Stimulated activated CD8-positive, alpha-beta memory T cell treated with anti-CD3 and anti-CD28 coated beads, Interleukin-15, amount 100 ng/mL, for 24 hours (primary cell): ENCODE data around the gene CERKL.
"Not testable (repeated sequence)": the region's sequence is repeated elsewhere in the genome, so short reads cannot be mapped to it uniquely, and the experiment has no call there.

Experiments
- DNase-seq: peaks from one replicate; pipeline ENCODE4 v3.0.0-alpha.2; 2020; ENCODE audit warnings: low read depth

CERKL gene

DNA sequence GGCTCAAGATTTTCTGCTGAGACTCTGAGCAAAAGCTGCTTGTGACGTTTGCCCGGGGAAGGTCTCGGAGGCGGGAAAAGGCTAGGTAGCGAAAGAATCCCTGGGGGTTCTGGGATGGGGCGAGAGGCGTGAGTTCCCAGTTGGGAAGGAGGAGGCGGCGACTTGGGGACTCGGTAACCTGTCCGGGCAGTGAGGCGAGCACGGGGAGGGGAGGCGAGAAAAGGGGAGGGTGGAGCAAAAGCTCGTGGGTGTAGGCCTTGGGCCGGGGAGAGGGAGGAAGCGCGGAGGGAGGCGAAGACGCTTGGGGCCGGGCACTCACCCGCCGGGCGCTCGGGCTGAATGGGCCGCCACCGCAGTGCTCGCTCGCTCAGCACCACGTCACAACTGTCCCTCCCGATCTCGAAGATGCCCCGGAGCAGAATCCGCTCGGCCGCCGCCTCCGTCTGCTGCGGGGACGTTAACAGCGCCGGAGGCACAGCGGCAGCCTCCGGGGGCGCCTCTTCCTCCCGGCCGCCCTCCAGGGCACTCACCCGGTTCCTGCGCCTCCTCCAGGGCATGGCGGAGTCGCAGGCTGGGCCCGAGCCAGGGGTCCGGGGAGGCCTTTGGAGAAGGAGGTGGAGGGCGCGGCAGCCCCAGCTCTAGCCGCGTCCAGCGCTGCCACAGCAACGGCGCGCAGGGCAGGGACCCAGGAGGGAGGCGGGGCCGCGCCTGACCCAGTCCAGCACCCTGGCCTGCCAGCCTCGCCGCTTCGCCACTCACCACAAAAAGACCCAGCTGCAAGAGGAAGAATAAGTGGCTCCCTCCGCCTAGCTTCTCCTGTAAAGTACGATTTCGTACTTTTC is at the start of gene CERKL:
CERKL (minus strand) TSS at position 656 of the 842 bp plus-strand sequence; CDS start at position 557, 99 bp downstream.
- DNase-seq = no peak

- not testable (repeated sequence) for DNase-seq
Observed at GRCh38 chr2:181702519-181702918, 45.6 kb upstream of the CERKL start.

- DNase-seq = no peak
Observed at GRCh38 chr2:181698223-181698622, 41.3 kb upstream of the CERKL start.

- no peak for DNase-seq
Observed at GRCh38 chr2:181697571-181697970, 40.7 kb upstream of the CERKL start.

DNA sequence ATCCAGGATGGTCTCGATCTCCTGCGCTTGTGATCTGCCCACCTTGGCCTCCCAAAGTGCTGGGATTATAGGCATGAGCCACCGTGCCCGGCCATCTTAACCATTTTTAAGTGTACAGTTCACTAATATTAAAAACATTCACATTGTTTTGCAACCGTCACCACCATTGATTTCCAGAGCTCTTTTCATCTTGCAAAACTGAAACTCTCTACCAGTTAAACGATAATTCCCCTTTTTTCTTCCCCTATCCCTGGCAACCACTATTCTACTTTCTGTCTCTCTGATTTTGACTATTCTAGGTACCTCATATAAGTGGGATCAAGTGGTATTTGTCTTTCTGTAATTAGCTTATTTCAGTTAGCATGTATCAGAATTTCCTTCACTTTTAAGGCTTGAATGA is 40.2 kb upstream of the CERKL start:
- DNase-seq = no peak

GRCh38 chr2:181694271-181694670 is 37.4 kb upstream of the CERKL start:
- DNase-seq = no peak

DNA sequence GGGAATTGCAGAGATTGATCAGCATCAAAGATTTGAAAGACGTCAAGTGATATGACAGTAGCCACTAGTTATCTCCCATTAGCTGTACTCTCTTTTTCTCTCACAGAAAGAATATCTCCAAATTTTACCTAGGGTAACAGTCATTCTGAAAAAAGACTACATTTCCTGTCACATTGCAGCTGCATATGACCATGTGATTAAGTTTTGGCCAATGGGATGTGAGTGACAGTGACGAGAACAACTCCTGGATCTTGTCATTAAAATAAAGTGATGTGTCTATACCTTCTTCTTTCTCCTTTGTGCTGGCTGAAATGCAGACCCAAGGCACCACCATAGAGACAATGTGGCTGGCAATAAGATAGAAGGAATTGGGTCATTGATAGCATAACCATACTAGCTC is 34.0 kb upstream of the CERKL start:
- no peak for DNase-seq

- no peak for DNase-seq
Observed at GRCh38 chr2:181686576-181687185, 29.8 kb upstream of the CERKL start.

GRCh38 chr2:181685150-181685688 is 28.3 kb upstream of the CERKL start:
- DNase-seq = no peak

DNA sequence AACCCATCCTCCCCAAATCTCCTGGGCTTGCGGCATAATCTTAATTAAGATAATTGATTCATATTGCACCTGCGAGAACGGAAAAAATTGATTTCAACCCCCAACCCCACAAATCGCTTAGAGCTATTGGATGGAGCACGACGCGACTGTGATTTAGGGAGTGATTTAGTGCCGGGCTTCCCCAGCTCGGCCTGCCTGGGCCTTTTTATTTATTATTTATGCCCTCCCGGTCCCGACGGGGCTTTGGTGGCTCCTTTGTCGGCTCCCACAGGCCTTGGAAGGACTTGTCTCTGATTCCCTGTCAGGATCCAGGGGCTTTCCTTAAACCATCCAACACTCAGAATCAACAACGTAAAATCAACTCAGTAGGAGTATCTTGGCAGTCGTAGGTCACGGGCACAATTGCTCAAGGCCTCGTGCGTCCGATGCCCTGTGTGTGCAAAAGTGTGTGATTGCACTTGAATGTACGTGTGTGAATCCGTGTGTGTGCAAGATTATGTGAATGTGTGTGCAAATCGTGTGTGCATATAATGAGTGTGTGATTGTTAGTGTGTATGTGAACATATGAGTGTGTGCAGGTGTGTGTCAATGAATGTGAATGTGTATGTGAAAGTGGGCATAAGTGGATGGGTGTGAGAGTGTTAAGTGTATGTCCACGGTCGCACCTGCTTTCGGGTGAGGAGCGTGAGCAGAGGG is 27.7 kb upstream of the CERKL start:
- no peak for DNase-seq

- no peak for DNase-seq
Observed at GRCh38 chr2:181683518-181684453, 26.9 kb upstream of the CERKL start.

DNA sequence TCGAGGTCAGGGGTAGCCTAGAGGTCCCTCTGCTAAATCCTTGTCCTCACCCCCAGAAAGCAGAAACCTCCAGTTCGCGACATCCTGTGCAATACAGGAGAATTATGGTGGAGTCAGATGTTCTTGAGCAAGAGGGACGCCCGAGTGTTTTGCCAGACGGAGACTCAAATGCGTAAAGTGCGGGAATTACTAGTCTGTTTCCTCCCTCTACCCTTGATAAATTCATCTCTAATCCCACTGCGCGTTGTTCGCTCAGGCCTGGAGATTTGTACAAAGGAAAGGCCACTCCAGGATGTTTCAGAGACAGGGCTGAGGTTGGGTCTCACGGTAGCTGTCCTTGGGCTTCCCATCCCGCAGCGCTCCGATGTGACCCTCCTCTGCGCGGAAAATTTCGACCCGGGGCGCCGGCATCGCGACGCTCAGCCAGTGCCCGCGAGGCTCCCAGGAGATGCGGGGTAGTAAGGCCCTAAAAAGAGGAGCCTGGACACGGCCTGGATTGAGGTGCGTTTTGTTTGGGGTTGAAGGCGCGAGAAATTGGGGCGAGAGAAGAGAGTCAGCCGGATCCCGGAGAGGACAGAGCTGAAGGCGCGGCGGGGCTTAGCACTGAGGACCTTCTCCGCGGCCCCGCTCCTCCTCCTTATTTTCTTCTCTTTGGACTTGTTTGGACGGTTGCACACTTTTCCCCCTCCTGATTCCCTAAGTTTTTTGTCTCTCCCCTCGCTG is 26.1 kb upstream of the CERKL start:
- no peak for DNase-seq

DNA sequence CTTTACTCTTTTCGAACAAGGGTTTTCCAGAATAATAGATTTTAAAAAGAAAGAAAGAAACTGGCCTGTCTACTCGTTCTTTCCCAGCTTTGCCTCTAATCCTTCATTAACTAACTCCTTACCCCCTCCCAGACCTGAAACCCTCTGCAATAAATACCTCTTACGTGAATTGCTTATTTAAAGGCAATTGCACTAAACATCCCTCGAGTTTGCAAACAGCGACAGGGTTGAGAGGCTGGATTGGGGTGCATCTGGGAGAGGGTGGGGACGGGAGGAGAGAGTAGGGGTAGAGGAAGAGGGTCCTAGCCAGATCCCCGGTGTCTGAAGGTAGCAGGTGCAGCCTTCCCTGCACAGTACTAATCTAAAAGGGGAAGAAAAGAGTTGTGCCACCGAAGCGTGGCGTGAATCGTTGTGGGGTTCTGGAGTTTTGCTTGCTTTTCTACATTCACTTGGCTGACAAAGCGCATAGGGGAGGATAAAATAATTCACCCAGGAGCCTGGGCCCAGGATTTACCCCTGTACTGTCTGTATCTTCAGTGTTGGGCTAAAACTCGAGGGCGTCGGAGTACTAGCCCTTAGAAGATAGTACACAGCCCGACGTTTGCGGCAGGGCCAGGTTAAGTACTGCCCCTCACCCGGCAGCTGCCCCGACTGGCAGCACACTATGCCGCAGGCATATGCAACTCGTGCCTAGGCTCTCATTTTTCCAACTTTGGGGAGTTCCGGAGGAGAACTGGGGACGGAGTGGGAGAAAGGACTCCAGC is 25.3 kb upstream of the CERKL start:
- DNase-seq = no peak

DNA sequence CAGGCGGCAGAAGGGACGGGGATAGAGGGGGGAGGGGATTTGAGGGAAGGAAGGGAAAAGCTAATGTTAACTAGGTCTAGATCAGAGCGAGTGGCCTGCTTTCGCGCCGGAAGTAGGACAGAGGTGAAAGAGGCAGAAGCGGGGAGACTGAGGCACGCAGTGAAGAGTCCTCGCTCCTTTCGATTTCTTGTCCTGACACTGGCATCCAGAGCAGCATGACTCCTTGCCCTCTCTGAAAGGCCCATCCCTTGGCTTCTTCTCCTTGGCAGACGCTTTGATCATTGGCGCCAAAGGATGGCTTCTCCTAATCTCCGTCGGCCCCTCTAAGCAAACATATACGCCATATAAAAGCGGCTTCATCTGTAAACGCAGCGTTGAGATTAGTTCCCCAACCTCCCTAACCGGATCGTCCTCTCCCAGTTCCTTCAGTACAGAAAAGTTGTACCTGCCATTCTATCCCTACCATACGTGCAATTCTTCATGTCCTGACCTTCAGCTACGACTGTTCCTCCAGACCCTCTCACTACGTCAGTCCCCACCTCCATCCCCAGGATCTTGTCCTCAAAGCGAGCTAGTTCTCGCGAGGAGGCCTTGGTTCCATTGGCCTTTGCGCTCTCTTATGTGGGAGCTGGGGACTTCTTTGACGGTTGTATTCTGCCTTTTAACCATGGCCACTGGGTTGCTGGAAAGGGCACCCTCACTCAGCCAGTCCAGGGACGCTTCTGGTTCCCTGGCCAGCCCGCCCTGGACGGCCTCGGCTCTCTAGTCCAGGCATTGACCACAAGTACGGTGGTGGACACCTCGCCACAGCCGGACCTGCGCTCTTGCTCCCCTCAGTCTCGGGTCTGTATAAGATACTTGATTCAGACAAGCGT is 24.3 kb upstream of the CERKL start:
- DNase-seq = no peak

DNA sequence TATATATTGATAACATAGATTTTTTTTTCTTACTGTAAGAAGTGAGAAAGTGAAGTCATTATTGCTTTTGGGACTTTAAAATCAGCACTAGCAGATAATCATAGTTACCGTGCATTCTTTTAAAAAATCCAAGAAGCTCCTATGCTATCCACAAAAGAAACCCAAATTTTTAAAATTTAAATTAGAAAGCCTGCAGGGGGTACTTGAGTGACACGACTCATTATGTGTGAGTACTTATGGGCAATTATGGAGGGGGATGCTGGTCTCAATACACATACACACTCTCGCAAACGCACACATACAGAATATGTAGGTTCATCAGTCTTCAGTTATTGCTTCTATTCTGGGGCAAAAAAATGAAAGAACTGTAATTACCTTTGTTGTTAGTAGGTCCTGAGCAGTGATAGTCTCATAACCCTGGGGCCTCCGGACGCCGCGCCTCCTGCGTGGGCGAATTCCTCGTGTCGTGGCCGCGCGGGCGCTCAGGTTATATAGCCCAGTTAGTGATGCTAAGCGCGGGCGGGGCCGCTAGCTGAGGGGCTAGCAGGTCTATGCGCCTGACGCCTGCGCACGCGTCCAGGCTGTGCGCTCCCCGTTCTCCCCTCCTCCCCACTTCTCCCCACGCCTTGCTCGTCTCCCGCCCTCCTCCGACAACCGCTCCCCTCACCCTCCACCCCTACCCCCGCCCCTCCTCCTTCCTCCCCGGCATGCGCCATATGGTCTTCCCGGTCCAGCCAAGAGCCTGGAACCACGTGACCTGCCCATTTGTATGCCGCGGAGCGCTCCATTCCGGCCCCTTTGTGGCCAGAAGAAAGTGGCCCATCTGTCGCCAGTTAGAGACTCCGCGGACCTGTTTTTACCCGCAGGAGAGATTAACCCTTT is 23.4 kb upstream of the CERKL start, which contains the start of gene NEUROD1:
NEUROD1 (minus strand) TSS at position 463 of the 882 bp plus-strand sequence. CDS start 1,657 bp downstream, outside the sequence.
- no peak for DNase-seq

DNA sequence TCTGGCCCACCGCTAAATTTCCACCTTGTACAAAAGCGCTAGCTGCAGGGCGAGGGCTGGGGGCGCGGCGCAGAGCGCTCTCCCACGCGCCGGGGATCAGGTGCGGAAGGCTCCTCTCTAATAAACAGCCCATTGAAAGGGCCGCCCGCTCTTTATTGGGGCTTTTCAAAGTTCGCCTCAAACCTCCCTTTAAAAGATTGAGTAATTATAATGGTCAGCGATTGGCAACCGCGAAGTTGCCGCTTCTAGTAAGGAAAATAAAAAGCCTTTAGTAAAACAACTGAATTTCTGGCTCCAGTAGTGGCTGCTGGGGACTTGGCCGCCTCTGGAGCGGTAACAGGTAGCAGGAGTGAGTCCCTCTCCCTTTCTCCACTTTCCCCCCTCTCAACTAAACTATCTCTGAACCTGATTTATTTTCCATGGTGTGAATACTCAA is 22.7 kb upstream of the CERKL start:
- no peak for DNase-seq

- DNase-seq = no peak
Observed at GRCh38 chr2:181678861-181679543, 22.1 kb upstream of the CERKL start.
